Breast epithelium (tissue), 3 donors: ENCODE measurements around the gene KCNG1.

Source experiments
- POLR2A ChIP-seq: fragments of 450-650 bp; IDR thresholded peaks from one replicate; pipeline ENCODE4 v1.6.1; 2016; ENCODE audit warnings: antibody characterized with exemption, mild to moderate bottlenecking, moderate library complexity
- POLR2AphosphoS5 ChIP-seq, 3 donors: sonication (generic); formaldehyde crosslinking; IDR thresholded peaks; one replicate each; pipeline ENCODE4 v1.6.1; 2017; ENCODE audit warnings: antibody characterized with exemption in 3 of 3

GRCh38 chr20:51008718-51009117 lies 14.2 kb downstream of the KCNG1 start:
- TF ChIP-seq POLR2AphosphoS5 (IDR thresholded peaks at IDR 0.05) (no peak), POLR2A (no peak)
